Peyer's patch (tissue), 4 donors: Measurements from ENCODE around the gene GNGT2. TPM values are rescaled to one million over a fixed set of nuclear protein-coding genes. Genes with fewer than 3 reads are reported as not detected.
A peak's percentile ranks its signal among the peaks of the same experiment; 100 is the strongest.
"Not testable (repeated sequence)": the region's sequence is repeated elsewhere in the genome, so short reads cannot be mapped to it uniquely, and the experiment has no call there.

Experiments
- DNase-seq, 3 donors: peaks; one replicate each; pipeline ENCODE4 v3.0.0-alpha.2; 2017 to 2019
- H3K27ac ChIP-seq, 4 donors: fragments of 200-600 bp; sonication (generic); one replicate each; pipeline ENCODE4 v1.5.1; 2016 to 2019
- H3K27me3 ChIP-seq, 2 donors: fragments of 200-600 bp; sonication (generic); one replicate each; pipeline ENCODE4 v1.5.1; 2019
- H3K36me3 ChIP-seq, 3 donors: fragments of 200-600 bp; sonication (generic); one replicate each; pipeline ENCODE4 v1.5.1; 2016 to 2019
- H3K4me1 ChIP-seq, 4 donors: fragments of 200-600 bp; sonication (generic); one replicate each; pipeline ENCODE4 v1.5.1; 2016 to 2019
- H3K4me3 ChIP-seq, 4 donors: fragments of 200-600 bp; sonication (generic); 1 replicate in 3 of 4; 2 replicates in 1 of 4; pipeline ENCODE4 v1.5.1; 2016 to 2019; ENCODE audit warnings: mild to moderate bottlenecking in 1 of 4
- H3K9me3 ChIP-seq, 4 donors: fragments of 200-600 bp; sonication (generic); one replicate each; pipeline ENCODE4 v1.5.1; 2016 to 2019; ENCODE audit warnings: mild to moderate bottlenecking in 1 of 4
- POLR2A ChIP-seq, 2 donors: fragments of 450-650 bp; IDR thresholded peaks; one replicate each; pipeline ENCODE4 v1.5.1; 2017; ENCODE audit warnings: antibody characterized with exemption in 2 of 2, mild to moderate bottlenecking in 2 of 2, moderate library complexity in 2 of 2
- total RNA-seq, 4 donors: library from RNA; depleted of rRNA; stranded (reverse); fragments of >200 nt; gene quantifications; one replicate each; pipeline ENCODE4 v1.1.0, GENCODE V29; 2016
- TF ChIP-seq, protein P1 (sequence below), 6 experiments: fragments of 450-650 bp in 4 of 6; fragments of 200-600 bp in 2 of 6; sonication (generic) in 1 of 6; IDR thresholded peaks; one replicate each; pipeline ENCODE4 v1.5.1; 2017 to 2019; ENCODE audit warnings: antibody characterized with exemption in 6 of 6, mild to moderate bottlenecking in 3 of 6, moderate library complexity in 1 of 6

Gene GNGT2
- total RNA-seq, 4 donors from 2014 or later = 4.8 to 14.0 TPM; not detected in 2

DNA sequence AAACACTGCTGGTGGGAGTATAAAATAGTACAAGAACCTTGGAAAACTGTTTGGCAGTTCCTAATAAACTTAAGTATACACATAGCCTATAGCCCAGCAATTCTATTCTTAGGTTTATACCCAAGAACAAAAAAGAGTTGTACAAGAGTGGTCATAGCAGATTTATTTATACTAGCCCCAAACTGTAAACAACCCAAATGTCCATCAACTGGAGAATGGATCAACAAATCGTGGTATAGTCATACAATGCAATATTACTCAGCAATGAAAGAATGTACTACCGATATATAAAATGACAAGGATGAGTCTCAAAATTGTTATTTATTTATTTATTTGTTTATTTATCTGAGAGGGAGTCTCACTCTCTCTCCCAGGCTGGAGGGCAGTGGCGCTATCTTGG is 23.1 kb downstream of the GNGT2 start:
- no peaks in the 10 kb centered on the region for H3K36me3 ChIP-seq
- no peaks in the 10 kb centered on the region for H3K27me3 ChIP-seq
- H3K9me3 ChIP-seq = peaks cover 0 to 10% (median 2%) of the 10 kb centered on the region in 4 donors
- H3K4me1 ChIP-seq = no peaks in the 10 kb centered on the region
- H3K27ac ChIP-seq = no peak overlapping the region
- no peak for TF ChIP-seq POLR2A (IDR thresholded peaks at IDR 0.05)
- TF ChIP-seq, protein P1, sequence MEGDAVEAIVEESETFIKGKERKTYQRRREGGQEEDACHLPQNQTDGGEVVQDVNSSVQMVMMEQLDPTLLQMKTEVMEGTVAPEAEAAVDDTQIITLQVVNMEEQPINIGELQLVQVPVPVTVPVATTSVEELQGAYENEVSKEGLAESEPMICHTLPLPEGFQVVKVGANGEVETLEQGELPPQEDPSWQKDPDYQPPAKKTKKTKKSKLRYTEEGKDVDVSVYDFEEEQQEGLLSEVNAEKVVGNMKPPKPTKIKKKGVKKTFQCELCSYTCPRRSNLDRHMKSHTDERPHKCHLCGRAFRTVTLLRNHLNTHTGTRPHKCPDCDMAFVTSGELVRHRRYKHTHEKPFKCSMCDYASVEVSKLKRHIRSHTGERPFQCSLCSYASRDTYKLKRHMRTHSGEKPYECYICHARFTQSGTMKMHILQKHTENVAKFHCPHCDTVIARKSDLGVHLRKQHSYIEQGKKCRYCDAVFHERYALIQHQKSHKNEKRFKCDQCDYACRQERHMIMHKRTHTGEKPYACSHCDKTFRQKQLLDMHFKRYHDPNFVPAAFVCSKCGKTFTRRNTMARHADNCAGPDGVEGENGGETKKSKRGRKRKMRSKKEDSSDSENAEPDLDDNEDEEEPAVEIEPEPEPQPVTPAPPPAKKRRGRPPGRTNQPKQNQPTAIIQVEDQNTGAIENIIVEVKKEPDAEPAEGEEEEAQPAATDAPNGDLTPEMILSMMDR (IDR thresholded peaks at IDR 0.05) = no peak
- no peak overlapping the region for H3K4me3 ChIP-seq
- DNase-seq = no peak

DNA sequence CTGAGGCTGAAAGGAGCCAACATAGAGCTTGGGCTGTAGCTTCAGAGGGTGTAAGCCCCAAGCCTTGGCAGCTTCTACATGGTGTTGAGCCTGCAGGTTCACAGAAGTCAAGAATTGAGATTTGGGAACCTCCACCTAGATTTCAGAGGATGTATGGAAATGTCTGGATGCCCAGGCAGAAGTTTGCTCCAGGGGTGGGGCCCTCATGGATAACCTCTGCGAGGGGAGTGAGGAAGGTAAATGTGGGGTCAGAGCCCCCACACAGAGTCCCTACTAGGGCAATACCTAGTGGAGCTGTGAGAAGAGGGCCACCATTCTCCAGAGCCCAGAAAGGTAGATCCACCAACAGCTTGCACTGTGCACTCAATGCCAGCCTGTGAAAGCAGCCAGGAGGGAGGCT is 25.0 kb downstream of the GNGT2 start:
- not testable (repeated sequence) for H3K27ac ChIP-seq, H3K27me3 ChIP-seq, DNase-seq, H3K36me3 ChIP-seq, H3K4me3 ChIP-seq, H3K4me1 ChIP-seq
- H3K9me3 ChIP-seq = peaks cover 0 to 10% (median 2%) of the 10 kb centered on the region in 4 donors

DNA sequence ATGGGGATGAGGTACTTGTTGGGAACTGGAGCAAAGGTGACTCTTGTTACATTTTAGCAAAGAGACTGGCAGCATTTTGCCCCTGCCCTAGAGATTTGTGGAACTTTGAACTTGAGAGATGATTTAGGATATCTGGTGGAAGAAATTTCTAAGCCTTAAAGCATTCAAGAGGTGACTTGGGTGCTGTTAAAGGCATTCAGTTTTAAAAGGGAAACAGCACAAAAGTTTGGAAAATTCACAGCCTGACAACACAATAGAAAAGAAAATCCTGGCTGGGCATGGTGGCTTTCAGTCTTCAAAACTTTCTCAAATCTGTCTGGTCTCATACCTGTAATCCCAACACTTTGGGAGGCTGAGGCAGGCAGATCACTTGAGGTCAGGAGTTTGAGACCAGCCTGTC is 25.9 kb downstream of the GNGT2 start:
- not testable (repeated sequence) for H3K4me1 ChIP-seq, H3K4me3 ChIP-seq, H3K27ac ChIP-seq, H3K36me3 ChIP-seq, DNase-seq, H3K27me3 ChIP-seq
- peaks cover 0 to 10% (median 2%) of the 10 kb centered on the region in 4 donors for H3K9me3 ChIP-seq

DNA sequence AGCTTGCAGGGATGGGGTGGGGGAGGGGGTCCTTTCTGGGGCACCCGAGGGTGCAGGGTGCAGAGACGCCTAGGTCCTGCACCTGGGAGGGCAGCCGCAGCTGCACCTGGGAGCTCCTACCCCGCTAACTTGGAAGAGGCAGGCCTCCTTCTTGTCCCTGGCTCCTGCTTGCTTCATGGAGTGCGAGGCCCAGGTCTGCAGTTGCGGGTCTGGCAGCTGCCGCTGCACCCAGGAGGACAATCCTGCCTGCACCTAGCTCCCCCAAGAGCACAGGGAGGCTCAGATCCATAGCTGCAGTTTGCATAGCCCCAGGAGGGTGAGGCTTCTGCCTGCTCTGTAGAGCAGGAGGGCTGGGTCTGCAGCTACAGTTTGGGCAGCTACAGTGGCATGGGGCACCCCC is 26.6 kb downstream of the GNGT2 start:
- Histone ChIP-seq H3K36me3 (no peaks in the 10 kb centered on the region), H3K27ac (no peak overlapping the region), H3K27me3 (no peaks in the 10 kb centered on the region), H3K4me3 (no peak overlapping the region), H3K9me3 (peaks cover 0 to 10% (median 2%) of the 10 kb centered on the region in 4 donors), H3K4me1 (no peaks in the 10 kb centered on the region)
- DNase-seq = no peak
- TF ChIP-seq POLR2A (IDR thresholded peaks at IDR 0.05) = no peak
- TF ChIP-seq, protein P1 (IDR thresholded peaks at IDR 0.05) = no peak

DNA sequence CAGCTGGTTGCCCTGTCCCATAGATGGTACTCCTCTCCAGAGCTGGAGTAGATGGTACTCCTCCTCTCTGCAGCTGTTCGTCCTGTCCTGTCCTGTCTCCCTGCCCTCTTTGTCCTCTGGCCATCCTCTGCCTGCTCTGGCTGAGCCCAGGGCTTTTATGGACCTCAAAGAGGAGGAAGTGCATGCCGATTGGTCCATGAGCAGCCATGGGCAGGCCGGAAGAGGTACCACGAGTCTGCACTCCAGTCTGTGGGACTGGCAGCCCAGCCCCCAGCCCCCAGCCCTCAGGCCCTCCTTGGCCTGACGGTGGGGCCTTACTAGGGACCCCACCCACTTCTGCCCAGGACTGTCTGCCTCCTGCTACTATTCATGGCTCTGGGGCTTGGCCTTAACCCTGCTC is 27.0 kb downstream of the GNGT2 start:
- TF ChIP-seq, protein P1 (IDR thresholded peaks at IDR 0.05) = no peak
- no peak for TF ChIP-seq POLR2A (IDR thresholded peaks at IDR 0.05)
- H3K4me3 ChIP-seq = no peak overlapping the region
- DNase-seq = no peak
- no peaks in the 10 kb centered on the region for H3K36me3 ChIP-seq
- H3K27ac ChIP-seq = no peak overlapping the region
- no peaks in the 10 kb centered on the region for H3K27me3 ChIP-seq
- peaks cover 0 to 10% (median 2%) of the 10 kb centered on the region in 4 donors for H3K9me3 ChIP-seq
- H3K4me1 ChIP-seq = no peaks in the 10 kb centered on the region

DNA sequence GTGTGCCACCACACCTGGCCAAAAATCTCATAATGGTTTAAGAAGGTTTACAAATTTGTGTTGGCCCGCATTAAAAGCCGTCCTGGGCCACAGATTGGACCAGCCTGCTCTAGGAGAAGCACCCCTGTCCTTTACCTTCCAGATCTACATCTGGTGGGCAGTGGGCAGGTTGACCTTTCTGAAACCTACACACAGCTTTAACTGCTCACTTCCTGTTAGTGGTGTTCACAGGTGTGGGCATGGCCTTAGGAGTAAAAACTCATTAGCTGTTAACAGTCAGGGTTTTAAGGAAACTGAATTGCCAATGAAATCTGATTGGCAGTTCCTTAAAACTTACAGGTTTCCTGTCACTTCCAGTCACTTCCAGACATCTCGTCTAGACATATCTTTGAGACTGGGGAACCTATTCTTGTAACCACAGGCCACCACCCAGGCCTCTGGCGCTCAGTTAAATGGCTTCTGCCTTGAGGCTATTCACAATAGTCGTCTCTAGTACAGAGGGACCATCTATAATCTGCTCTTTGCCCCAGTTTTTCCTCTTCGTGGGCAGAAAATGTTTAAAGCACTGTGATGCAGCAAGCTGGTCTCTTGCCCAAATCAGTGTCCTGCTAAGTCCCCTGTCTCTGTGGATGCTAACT is 29.3 kb downstream of the GNGT2 start:
- peaks cover 0 to 16% (median 6%) of the 10 kb centered on the region in 4 donors for H3K9me3 ChIP-seq
- no peak overlapping the region for H3K27ac ChIP-seq
- no peaks in the 10 kb centered on the region for H3K27me3 ChIP-seq
- H3K36me3 ChIP-seq = no peaks in the 10 kb centered on the region
- no peaks in the 10 kb centered on the region for H3K4me1 ChIP-seq
- H3K4me3 ChIP-seq = no peak overlapping the region
- no peak for DNase-seq
- TF ChIP-seq, protein P1 (IDR thresholded peaks at IDR 0.05) = no peak
- no peak for TF ChIP-seq POLR2A (IDR thresholded peaks at IDR 0.05)

DNA sequence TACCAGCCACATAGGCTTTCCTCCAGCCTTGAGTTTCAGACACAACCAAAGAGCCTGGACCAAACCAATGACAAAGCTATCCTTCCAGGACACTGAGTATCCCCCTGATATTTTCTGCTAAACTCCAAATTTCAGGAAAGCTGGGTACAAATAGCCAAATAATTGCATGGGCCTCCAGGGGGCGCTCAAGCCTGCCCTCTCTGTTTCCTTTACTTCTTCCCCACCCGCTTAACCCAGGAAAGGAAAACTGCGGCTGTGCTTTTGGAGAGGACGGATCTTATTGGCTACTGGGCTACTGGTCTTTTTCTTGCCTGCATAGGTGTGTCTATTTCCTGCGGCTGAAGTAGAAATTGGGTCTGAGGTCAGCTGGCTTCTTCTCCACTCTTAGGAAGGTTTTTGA is 30.1 kb downstream of the GNGT2 start:
- no peaks in the 10 kb centered on the region for H3K27me3 ChIP-seq
- H3K4me1 ChIP-seq = no peaks in the 10 kb centered on the region
- DNase-seq = peak; percentile 63 to 87 (median 75)
- no peak overlapping the region for H3K4me3 ChIP-seq
- peaks cover 0 to 15% (median 12%) of the 10 kb centered on the region in 4 donors for H3K9me3 ChIP-seq
- no peak overlapping the region for H3K27ac ChIP-seq
- TF ChIP-seq, protein P1 (IDR thresholded peaks at IDR 0.05) = peak; percentile 63 to 90 (median 76)
- TF ChIP-seq POLR2A (IDR thresholded peaks at IDR 0.05) = no peak
- no peaks in the 10 kb centered on the region for H3K36me3 ChIP-seq

DNA sequence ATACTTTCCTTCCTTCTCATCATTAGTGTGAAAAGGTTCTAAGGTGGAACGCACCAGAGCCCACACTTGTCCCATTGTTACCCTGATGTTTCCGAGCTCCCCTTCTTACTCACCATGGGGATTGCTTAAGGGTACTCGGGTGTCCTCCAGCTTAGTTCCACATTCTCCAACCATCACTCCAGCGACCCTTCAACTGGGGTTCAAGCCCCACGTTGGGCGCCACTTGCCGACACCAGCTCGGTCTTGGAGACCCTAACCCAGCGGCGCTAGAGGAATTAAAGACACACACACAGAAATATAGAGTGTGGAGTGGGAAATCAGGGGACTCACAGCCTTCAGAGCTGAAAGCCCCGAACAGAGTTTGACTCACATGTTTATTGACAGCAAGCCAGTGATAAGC is 34.4 kb downstream of the GNGT2 start:
- H3K36me3 ChIP-seq, H3K4me1 ChIP-seq, H3K27ac ChIP-seq, DNase-seq, H3K27me3 ChIP-seq, H3K4me3 ChIP-seq: not testable (repeated sequence)
- H3K9me3 ChIP-seq = peaks cover 0 to 17% (median 9%) of the 10 kb centered on the region in 4 donors

DNA sequence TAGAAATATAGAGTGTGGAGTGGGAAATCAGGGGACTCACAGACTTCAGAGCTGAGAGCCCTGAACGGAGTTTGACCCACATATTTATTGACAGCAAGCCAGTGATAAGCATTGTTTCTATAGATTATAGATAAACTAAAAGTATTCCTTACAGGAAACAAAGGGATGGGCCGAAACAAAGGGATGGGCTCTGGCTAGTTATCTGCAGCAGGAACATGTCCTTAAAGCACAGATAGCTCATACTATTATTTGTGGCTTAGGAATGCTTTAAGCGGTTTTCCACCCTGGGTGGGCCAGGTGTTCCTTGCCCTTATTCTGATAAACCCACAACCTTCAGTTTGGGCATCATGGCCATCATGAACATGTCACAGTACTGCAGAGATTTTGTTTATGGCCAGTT is 39.7 kb downstream of the GNGT2 start:
- H3K4me3 ChIP-seq, H3K9me3 ChIP-seq, H3K27ac ChIP-seq, H3K36me3 ChIP-seq, H3K4me1 ChIP-seq, H3K27me3 ChIP-seq, DNase-seq: not testable (repeated sequence)
